Right lobe of liver (tissue), 6 donors: ENCODE measurements around the gene ATRNL1. TPM values are rescaled to one million over a fixed set of nuclear protein-coding genes. Genes with fewer than 3 reads are reported as not detected.

Experiments used
- ATAC-seq, 4 donors: fragments of 200-7000 bp; cut with Tn5 transposase; one replicate each; pipeline ENCODE4 v1.9.1; 2020; ENCODE audit warnings: mild to moderate bottlenecking in 4 of 4, moderate library complexity in 4 of 4
- DNase-seq, 3 donors: peaks; one replicate each; pipeline ENCODE4 v3.0.0-alpha.2; 2020
- H3K27ac ChIP-seq, 3 donors: fragments of 200-600 bp; one replicate each; pipeline ENCODE4 v1.8.0; 2022
- H3K27me3 ChIP-seq, 2 donors: fragments of 200-600 bp; one replicate each; pipeline ENCODE4 v1.8.0; 2022
- H3K36me3 ChIP-seq, 4 donors: fragments of 200-600 bp; sonication (generic) in 1 of 4; one replicate each; pipeline versions ENCODE4 v1.5.1 to v1.8.0; 2017 to 2022; ENCODE audit warnings: control low read depth in 1 of 4
- H3K4me1 ChIP-seq, 4 donors: fragments of 200-600 bp; sonication (generic) in 1 of 4; one replicate each; pipeline versions ENCODE4 v1.5.1 to v1.8.0; 2017 to 2022; ENCODE audit warnings: control low read depth in 1 of 4
- H3K4me3 ChIP-seq, 3 donors: fragments of 200-600 bp; one replicate each; pipeline ENCODE4 v1.8.0; 2022
- H3K9me3 ChIP-seq, 4 donors: fragments of 200-600 bp; sonication (generic) in 1 of 4; one replicate each; pipeline versions ENCODE4 v1.5.1 to v1.8.0; 2017 to 2022; ENCODE audit warnings: control low read depth in 1 of 4
- CTCF ChIP-seq, 4 donors: fragments of 200-600 bp in 3 of 4; fragments of 450-650 bp in 1 of 4; IDR thresholded peaks; one replicate each; pipeline versions ENCODE4 v1.5.1 to v1.8.0; 2016 to 2022; ENCODE audit warnings: antibody characterized with exemption in 4 of 4, mild to moderate bottlenecking in 2 of 4
- POLR2A ChIP-seq: fragments of 450-650 bp; IDR thresholded peaks from one replicate; pipeline ENCODE4 v1.6.1; 2017; ENCODE audit warnings: antibody characterized with exemption, mild to moderate bottlenecking
- WGBS: methylation state at CpG from one replicate; pipeline ENCODE4 v1.1.6; 2018; ENCODE audit warnings: low coverage, low lambda C conversion rate; ENCODE audit not compliant: insufficient coverage; ENCODE audit errors: missing lambda C conversion rate; 5-methylcytosine and 5-hydroxymethylcytosine counted together
- intact Hi-C, 2 donors: fragments of 100-400 bp; cut with DNase I; formaldehyde crosslinking; loops; one replicate each; pipeline versions ENCODE4 v1.11.2 to v1.14.1; 2022
- total RNA-seq, 6 experiments: library from RNA; depleted of rRNA in 2 of 6; stranded (reverse); fragments of >200 nt in 2 of 6; fragmentation: NEBNext Ultra II Directional in 3 of 6; extraction: Animal tissue kit (Norgen Biotek cat#: 25700) in 3 of 6; gene quantifications; one replicate each; pipeline versions ENCODE4 v1.1.0 to v1.2.4, GENCODE V29; 2016 to 2023
- donor health status: DM: no; HTN: yes; CAD: no.
- donor health status: DM: no; HTN: no; CAD: no.
- donor health status: DM: no; HTN: no; CAD: no.
- donor health status: DM: no; HTN: yes; CAD: no.
- donor health status: DM: no; HTN: yes; CAD: no.

The ATRNL1 gene
- total RNA-seq, 6 experiments from 2014 or later, result 0.81 to 5.3 (median 2.6) TPM

DNA sequence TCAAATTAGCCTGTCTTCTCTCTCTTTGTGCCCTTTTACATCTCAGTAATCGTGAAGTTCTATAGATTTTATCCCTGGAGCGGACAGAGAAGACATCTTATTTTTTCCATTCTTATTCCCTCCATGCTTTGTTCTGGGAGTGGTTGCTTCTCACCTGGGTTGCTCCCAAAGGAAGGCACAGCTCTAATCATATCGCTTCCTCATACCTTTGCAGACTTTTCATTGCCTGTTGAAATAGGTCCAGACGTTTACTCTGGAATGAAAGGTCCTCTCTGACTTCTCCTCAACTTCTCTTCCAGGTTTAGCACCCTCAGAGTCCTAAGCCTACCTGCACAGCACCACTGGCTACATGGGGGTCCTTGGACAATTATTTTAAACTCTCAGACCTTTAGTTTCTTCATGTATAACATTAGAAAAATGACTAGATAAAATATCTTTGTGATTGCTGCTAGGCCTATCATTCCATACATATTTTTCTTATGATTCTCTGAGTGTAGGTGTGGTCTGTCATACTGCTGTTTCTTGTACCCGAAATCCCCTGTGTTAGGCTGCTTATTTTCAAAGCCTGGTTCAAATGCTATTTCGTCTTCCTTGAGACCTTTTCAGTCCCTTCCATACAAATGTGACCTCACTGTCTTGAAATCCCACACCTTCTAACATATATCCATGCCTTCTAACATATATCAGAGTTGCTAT lies 761.7 kb downstream of the ATRNL1 start:
- intact Hi-C loops, result no loop called here
- Histone ChIP-seq H3K36me3 (no peaks in the 10 kb centered on the region), H3K27ac (no peak overlapping the region), H3K4me1 (no peaks in the 10 kb centered on the region), H3K27me3 (no peaks in the 10 kb centered on the region), H3K9me3 (no peaks in the 10 kb centered on the region), H3K4me3 (no peak overlapping the region)
- WGBS, result 62% methylated on average over 6 of the region's 6 CpGs
- DNase-seq (no peak), ATAC-seq (no peak)
- TF ChIP-seq POLR2A (no peak), CTCF (IDR thresholded peaks at IDR 0.05) (no peak)

DNA sequence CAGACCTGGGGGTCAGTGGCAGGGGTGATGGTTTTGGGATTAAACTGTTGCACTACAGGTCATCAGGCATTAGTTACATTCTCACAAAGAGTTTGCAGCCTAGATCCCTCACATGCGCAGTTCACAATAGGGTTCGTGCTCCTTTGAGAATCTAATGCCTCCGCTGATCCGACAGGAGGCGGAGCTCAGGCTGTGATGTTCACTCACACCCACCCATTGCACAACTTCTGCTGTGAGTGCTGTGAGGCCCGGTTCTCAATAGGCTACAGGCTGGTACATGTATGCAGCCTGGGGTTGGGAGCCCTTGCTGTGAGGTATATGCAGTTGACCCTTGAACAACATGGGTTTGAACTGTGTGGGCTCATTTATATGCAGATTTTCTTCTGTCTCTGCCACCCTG lies 763.4 kb downstream of the ATRNL1 start:
- DNase-seq (no peak), ATAC-seq (no peak)
- WGBS, result no CpG with 5 or more reads among the region's 6 CpGs
- intact Hi-C loops, result no loop called here
- TF ChIP-seq POLR2A (no peak), CTCF (IDR thresholded peaks at IDR 0.05) (no peak)
- Histone ChIP-seq H3K4me3 (no peak overlapping the region), H3K9me3 (no peaks in the 10 kb centered on the region), H3K36me3 (no peaks in the 10 kb centered on the region), H3K27me3 (no peaks in the 10 kb centered on the region), H3K4me1 (no peaks in the 10 kb centered on the region), H3K27ac (no peak overlapping the region)

DNA sequence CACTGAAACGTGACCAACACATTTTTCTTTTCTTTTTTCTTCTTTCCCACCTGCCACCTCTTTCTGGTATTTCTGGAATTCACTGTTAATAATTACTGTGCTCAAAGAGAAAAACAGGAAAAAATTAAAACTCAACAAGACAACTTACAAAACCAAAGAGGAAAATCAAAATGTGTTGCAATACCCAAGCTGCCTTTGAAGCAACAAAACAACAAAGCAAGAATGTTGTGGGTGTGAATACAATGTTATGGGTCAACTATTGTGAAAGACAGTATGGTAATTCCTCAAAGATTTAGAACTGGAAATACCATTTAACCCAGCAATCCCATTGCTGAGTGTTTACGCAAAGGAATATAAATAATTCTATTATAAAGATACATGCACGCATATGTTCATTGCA lies 764.7 kb downstream of the ATRNL1 start:
- no peaks in the 10 kb centered on the region for H3K9me3 ChIP-seq
- no peak for ATAC-seq
- H3K4me1 ChIP-seq, result no peaks in the 10 kb centered on the region
- no peaks in the 10 kb centered on the region for H3K36me3 ChIP-seq
- no peaks in the 10 kb centered on the region for H3K27me3 ChIP-seq
- intact Hi-C loops, result no loop called here
- H3K27ac ChIP-seq, result no peak overlapping the region
- DNase-seq, result no peak
- WGBS, result 51% methylated on average over 3 of the region's 3 CpGs
- H3K4me3 ChIP-seq, result no peak overlapping the region
- no peak for TF ChIP-seq POLR2A
- TF ChIP-seq CTCF (IDR thresholded peaks at IDR 0.05), result no peak

DNA sequence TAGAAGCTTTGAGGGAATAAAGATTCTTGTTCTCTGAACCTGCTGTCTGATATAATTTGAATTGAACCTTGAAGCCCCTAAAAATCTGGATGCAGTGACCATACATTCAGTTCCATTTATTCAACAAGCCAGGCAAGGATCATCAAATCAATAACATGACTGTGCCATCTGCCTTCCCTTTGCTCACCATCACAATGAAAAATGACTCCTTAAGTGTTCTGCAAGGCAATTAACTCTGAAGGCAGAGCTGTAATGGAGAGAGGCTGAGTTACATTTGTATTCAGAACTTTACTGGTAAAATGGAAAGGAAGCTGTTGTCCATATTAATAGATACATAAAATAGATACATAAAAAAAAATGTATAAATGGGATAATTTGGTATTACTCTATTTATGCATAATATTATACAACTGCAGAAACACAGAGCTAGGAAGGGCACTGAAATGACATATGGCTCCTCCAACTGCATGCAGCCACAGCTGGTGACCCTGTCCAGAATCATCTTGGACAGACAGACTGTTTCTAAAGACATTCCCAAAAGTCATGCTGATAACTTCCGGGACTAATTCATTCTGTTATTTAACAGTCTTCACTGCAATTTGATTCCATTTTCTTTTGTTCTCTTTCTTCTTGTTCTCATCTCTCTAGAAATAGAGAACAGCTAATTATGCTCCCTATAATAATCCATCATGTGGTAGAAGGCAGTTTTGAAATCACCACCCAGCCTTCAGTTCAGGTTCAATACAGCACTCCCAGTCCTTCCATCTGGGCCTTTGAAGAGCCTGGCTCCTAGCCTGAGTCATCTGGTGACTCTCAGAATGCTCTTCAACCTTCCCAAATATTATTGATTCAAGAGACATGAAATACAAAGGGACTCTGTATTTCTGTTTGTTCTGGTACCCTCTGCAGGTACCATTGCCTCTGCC lies 767.3 kb downstream of the ATRNL1 start:
- no peaks in the 10 kb centered on the region for H3K36me3 ChIP-seq
- ATAC-seq, result no peak
- H3K27ac ChIP-seq, result no peak overlapping the region
- 67% methylated on average over 1 of the region's 1 CpG for WGBS
- intact Hi-C loops, result no loop called here
- no peak for TF ChIP-seq CTCF (IDR thresholded peaks at IDR 0.05)
- no peak for TF ChIP-seq POLR2A
- no peak for DNase-seq
- H3K9me3 ChIP-seq, result no peaks in the 10 kb centered on the region
- no peaks in the 10 kb centered on the region for H3K4me1 ChIP-seq
- no peak overlapping the region for H3K4me3 ChIP-seq
- H3K27me3 ChIP-seq, result no peaks in the 10 kb centered on the region
